Cortex of kidney (tissue), 1 donor: Measurements from ENCODE around the gene IGFALS.

Source experiments
- DNase-seq: peaks from one replicate; lab custom pipeline; 2025; lab: John Stamatoyannopoulos, UW

Gene IGFALS

DNA sequence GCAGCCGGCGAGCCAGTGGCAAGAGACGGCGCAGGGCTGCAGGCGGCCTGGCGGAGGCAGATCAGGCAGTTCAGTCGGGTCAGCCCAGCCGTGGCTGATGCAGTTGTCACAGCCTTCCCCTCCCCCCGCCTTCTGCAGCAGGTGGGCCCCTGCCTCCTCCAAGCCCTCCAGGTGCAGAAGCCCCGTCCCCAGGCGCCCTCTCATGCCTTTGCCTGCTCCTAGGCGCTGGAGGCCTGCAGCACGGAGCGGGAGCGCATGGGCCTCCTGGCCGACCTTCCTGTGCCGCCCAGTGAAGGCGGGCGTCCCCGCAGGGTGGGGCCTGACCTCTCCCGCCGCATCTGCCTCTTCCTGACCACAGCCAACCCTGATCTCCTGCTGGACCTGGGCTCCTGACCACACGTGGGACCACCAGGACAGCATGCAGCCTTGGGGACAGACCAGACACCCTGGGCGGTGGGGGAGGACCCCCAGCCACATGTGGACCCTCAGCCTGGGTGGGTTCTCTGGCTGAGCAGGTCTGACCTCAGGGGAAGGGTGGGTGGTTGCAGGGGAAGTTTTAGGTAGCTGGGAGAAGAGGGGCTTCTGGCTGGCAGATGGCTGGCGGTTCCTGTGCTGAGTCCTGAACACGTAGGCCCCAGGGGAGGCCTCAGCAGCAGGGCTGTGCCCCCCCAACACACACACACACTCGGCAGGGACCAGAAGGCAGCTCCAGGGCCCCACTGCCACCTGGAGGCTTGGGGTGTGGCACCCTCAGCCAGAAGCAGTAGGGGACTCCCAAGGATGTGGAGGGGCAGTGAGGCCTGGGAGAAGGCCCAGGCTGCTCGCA, 17.4 kb downstream of the IGFALS start:
- no peak for DNase-seq

DNA sequence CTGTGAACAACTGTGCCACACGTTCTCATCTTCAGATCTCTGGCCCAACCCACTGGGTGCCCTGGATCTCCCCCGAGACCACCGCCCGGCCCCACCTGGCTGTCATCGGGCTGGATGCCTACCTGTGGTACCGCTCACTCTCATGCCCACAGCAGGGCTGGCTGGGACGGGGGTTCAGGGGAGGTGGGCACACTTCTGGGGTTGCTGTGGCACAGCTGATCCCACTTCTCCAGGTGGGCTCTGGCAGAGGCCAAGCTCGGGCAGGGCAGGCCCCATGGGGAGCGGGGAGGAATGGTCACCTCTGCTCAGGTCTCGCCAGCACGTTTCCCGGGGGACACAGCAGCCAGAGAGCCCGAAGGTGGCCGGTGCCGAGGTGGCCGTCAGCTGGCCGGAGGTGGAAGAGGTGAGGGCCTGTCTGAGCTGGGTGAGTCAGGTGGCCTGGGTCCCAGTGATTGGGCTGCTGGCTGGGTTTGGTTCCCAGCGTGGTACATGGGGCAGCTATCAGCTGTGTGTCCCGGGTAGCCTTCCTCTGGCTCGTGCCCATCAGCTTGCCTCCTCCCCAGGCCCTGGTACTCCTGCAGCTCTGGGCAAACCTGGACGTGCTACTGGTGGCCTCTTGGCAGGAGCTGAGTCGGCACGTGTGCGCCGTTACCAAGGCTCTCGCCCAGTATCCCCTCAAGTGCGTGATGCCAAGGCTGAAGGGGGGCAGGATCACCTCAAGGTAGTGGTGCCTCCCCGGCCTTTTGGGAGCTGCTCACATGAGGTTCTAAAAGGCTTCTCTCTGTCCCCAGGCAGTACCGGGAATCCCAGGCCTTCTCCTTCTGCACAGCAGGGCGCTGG, 18.3 kb downstream of the IGFALS start:
- no peak for DNase-seq

- DNase-seq, result no peak
Observed at GRCh38 chr16:1774448-1774780, 19.1 kb downstream of the IGFALS start.

DNA sequence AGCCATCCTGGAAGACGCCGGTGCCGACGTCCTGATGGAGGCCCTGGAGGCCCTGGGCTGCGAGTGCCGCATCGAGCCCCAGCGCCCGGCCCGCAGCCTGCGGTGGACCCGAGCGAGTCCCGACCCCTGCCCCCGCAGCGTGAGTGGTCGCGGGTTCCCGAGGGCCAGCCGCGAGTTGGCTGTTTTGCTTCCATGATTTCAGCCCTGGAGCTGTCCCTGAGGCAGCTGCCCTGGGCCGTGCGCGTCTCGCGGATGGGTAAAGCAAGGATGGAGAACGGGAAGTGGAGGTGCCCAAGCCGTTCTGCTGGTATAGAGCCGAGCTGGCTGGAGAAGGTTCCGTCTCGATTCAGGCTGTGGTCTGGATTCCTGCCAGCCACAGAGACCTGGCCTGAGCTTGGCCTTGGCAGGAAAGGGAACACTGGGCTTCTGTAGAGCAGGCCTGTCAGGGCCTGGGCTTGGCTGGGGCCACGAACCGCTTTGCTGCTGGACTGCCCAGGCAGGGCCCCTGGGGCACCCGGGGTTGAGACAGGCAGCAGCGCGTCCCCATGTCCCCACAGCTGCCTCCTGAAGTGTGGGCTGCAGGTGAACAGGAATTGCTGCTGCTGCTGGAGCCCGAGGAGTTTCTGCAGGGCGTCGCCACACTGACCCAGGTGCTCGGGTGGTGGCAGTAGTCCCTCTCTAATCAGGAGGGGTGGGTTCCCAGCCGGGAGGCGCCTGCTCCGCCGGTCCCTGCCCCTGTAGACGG, 19.6 kb downstream of the IGFALS start:
- DNase-seq, result no peak

DNA sequence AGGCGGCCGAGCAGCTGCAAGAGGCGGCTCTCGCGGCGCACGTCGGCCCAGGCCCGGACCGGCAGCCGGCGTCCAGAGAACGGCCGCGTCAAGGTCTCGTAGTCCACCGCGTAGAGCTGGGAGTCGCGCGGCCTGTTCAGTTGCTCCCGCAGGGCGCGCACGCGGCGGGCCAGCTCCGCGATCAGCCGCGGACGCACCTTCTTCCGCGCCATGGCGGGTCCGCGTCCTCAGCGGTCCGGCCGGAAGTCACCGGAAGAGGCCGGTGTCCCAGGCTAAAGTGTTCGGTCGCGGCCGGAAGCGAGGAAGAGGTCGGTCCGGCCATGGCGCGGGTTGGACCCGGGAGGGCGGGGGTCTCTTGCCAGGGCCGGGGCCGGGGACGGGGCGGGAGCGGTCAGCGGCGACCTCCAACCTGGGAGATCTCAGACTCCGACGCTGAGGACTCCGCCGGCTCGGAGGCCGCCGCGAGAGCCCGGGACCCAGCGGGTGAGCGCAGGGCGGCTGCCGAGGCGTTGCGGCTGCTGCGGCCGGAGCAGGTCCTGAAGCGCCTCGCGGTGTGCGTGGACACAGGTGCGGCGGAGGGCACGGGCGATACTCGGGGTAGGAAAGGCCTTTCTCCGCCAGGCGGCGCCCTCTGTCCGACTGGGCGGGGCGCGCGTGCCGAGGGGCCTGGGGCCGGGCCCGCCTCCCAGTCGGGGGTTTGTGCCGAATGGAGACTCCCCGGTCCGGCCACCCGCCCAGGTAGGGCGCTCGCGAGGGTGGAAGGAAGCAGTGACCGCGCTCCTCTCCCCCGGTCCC, 20.4 kb downstream of the IGFALS start, which contains the start of gene MRPS34:
MRPS34 (minus strand) TSS at position 227 of the 795 bp plus-strand sequence; CDS start at position 212, 15 bp downstream.
- DNase-seq, result no peak

- DNase-seq, result no peak
Observed at GRCh38 chr16:1772362-1772907, 21.1 kb downstream of the IGFALS start, which contains the start of gene EME2. Gene EME2, plus strand, starts transcription at chr16:1772810. Its CDS starts 418 bp downstream, at chr16:1773228.

GRCh38 chr16:1771864-1772361, 21.6 kb downstream of the IGFALS start:
- DNase-seq, result no peak

DNA sequence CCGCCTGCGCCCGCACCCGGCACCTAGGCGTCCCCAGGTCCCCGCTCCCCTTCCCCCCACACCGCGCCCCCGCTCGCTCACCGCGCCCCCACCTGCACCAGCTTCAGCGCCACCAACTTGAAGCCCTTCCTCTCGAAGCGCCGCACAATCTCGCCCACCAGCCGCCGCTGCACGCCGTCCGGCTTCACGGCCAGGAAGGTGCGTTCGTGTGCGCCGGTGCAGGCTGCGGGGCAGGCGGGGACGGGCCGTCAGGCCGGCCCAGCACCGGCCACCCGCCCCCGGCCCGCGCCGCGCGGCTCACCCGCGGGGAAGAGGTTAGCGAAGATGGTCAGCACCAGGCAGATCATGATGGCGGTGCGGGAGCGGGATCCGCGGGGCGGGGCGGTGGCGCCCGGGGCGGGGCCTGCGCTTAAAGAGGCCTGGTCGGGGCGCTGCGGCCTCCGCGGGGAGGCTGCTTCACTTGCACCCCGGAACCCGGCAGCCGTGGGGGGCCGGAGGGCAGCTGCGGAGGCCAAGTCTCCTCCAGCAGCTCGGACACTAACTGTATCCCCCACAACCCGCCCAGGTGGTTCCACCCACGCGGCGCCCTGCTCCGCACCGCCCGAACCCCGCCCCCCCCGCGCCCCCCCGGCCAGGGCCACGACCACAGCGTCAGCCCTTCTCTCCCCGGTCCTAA, 22.2 kb downstream of the IGFALS start, which contains the start of gene NME3:
NME3 (minus strand) TSS at position 356 of the 676 bp plus-strand sequence; CDS start at position 347, 9 bp downstream.
- no peak for DNase-seq

DNA sequence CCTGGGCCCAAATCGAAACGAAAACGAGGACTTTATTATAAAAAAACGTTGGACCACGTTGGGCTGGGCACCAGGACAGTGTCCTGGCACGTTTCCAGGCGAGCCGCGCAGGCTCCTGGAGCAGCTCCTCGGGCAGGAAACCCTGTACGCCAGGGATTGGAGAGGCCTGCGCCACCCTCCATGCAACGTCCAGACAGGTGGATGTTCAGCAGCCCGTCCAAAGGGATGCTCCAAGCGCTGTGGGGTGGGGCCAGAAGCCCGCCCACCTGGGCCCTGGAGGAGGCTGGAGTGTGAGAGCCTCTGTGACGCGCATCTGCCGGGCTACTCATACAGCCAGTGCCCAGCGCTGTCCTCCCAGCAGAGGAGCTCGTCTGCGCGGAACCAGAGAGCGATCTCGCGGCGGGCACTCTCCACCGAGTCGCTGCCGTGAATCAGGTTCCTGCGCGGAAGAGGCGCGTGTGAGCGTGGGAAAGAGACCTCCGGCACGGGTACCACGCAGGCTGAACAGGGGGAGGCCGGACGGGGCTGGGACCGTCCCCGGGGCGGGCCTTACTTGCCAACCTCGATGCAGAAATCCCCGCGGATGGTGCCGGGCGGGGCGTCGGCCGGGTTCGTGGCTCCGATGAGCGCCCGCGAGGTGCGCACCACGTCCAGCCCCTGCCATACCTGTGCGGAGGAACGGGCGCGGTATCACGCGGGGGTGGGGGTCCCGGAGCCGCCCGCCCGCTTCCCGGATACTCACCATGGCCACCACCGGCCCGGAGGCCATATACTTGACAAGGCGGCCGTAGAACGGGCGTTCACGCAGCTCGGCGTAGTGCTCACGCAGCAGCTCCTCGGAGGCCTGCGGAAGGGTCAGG, 22.9 kb downstream of the IGFALS start:
- DNase-seq, result no peak

DNA sequence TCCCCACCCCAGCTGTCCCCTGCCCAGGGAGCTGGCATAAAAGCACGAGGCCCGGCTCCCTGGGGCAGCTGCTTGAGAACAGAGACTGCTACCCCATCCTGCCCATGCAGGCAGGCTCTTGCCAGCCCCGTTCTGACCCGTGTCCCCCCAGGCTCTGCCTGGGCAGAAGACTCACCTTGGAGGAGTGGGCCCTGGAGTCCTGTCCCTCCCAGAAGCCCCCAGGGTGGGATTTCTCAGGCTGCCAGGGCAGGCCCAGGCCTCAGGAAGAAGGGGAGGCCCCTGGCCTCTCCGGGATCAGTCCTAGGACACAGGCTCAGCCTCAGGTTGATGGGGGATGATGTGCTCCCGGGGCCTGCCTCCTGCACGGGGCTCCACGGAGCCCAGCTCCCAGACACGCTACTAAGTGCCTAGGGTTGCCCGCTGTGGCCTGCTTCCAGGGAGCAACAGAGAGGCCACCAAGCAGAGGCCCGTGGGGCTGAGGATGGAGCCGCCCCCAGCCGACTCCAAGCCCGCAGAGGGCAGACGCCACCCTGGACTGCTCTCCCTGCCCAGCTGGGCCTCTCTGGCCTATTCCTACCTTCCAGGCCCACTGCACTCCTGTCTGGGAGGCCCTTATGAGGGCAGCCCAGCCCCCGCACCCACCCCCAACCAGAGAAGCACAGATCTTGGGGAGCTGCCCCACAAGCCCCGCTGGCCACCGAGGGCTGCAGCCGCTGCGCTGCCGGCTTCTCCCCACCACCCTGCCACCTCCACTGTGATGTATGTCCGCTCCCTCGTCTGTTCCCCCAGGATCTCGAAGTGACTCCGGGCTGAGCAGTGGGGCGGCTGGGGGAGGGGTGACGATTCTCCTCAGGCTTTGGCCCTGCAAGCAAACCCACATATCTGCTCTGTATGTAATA, 23.9 kb downstream of the IGFALS start:
- DNase-seq, result no peak

DNA sequence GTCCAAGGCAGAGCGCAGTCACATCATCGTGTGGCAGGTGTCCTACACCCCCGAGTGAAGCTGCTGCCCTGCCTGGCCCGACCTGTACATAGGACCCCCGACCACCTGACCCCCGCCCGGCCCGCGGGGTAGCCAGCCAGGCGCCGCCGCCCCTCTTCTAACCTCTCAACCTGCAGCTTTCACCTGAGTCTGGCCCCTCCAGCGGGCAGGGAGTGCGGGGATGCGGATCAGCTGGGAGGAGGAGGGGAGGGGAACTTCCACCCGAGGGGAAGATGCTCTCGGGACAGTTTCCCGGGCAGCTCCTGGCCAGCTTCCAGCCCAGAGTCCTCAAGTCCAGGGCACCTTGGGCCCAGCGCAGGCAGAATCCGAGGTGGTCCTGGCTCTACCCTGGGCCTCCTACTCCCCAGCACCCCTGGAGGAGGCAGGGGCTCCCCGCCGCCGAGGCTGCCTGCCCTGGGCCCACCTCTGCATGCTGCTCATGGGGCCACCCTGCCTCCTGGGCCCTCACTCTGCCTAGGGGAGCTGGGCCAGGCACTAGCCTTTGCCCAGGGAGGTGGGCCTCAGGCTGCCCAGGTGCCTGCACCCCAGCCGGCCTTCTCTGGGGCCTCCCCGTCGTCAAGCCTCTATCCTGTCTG, 24.6 kb downstream of the IGFALS start:
- no peak for DNase-seq

- no peak for DNase-seq
Observed at GRCh38 chr16:1768061-1768766, 25.3 kb downstream of the IGFALS start.

GRCh38 chr16:1767116-1767994, 26.1 kb downstream of the IGFALS start:
- no peak for DNase-seq

DNA sequence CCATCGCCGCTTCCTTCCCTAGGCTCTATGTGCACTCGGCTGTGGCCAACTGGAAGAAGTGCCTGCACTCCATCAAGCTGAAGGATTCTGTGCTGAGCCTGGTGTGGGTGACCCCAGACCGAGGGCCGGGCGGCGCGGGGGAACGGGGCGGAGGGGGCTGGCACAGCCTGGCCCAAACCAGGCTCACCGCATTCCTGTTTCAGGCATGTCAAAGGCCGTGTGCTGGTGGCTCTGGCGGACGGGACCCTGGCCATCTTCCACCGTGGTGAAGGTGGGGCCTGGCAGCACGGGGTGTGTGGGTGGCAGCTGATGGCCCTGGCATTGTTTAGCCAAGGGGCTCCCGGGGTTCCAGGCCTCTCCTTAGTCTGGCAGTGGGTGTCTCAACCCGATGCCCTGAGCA, 26.8 kb downstream of the IGFALS start:
- no peak for DNase-seq

GRCh38 chr16:1766231-1766630, 27.3 kb downstream of the IGFALS start:
- no peak for DNase-seq

DNA sequence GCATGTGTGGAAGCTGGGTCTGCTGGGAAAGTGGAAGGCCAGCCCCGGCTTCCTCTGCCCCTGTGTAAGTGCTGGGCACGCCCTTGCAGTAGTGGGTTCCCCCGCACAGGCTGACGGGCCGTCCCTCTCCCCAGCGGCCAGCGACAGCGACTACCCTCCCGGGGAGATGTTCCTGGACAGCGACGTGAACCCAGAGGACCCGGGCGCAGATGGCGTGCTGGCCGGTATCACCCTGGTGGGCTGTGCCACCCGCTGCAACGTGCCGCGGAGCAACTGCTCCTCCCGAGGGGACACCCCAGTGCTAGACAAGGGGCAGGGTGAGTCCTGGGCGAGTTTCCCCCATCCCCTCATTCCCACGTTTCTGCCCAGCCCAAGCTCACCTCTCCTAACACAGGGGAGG, 27.7 kb downstream of the IGFALS start:
- DNase-seq, result no peak
